Hindlimb muscle (tissue), 1 donor: ENCODE data around the gene NEBL. TPM values are rescaled to one million over a fixed set of nuclear protein-coding genes. Genes with fewer than 3 reads are reported as not detected.
A peak's percentile ranks its signal among the peaks of the same experiment; 100 is the strongest.

Experiments used
- DNase-seq: peaks from one replicate; pipeline ENCODE4 v3.0.0-alpha.2; 2013
- polyA plus RNA-seq: library from polyadenylated mRNA; unstranded; fragments of 120-200 nt; gene quantifications from one replicate; pipeline ENCODE4 v1.2.1, GENCODE V29; 2013; ENCODE audit not compliant: insufficient read length

Gene NEBL
- polyA plus RNA-seq, 1 donor, result 0.92 TPM

DNA sequence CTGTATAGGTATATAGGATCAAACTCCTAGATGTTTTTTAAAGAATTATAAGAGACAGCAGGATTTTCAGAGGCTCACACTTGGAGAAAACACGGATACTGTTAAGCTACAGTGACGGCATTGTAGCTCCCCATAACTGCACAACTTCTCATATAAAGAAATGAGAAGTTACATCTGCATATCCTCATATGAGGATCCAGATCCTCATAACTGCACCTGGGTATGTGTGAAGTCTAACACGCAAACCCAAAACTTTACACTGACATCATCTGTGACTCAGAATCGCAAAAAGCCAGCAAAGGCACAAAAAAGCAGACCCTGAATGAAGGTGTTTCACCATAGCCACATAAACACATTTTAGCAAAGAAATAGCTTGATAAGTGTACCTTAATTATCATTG is 34.1 kb downstream of the NEBL start:
- DNase-seq, result no peak

DNA sequence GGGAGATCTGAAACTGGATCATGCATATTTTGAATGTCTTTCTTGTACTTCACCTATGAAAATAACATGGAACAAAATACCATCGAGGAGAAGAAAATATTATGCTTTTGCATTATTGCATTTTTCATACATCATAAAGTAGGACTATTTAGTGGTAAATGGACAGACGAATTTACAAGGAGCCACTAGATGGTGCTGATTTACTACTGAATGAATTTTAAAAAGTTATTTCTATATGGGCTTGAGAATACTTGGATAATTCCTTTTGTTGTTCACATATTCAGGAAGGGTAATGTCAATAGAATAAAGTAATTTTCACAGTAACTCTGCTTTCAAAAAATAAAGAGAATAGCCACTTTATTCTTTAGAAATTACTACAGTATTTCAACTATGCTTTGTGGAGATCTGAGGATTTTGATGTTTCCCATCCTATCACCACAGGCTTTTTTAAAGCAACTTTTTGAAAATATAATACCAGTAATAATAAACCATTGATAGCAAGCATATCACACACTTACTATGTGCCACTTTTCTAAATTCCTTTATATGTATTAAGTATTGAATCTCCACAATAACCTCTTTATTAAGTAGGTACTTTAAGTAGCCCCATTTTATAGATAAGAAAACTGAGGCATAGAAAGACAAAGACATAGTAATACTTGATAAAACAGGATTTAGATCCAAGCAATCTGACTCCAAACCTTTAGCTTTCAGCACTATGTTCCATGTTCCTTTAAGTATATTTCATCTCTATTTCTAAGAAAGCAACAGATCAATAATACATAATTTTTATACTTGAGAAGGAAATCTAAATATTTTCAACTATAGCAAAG is 38.6 kb downstream of the NEBL start:
- peak; percentile 15 for DNase-seq

DNA sequence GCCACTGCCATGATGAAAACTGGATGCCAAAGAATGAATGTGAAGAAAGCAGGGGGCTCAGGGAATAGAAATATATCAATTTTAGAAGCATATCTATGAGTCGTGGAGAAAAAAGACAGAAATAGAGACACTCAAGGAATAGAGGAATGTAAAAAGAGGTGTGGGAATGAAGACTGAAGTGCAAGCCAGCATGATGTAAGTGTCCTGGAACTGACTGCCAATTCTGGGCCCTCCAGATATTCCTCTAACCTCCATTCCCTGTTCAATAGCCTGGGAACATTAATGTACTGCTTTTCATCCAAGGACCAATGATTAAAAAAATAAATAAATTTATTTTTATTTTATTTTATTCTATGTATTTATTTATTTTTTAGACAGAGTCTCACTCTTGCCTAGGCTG is 40.6 kb downstream of the NEBL start:
- DNase-seq, result no peak

DNA sequence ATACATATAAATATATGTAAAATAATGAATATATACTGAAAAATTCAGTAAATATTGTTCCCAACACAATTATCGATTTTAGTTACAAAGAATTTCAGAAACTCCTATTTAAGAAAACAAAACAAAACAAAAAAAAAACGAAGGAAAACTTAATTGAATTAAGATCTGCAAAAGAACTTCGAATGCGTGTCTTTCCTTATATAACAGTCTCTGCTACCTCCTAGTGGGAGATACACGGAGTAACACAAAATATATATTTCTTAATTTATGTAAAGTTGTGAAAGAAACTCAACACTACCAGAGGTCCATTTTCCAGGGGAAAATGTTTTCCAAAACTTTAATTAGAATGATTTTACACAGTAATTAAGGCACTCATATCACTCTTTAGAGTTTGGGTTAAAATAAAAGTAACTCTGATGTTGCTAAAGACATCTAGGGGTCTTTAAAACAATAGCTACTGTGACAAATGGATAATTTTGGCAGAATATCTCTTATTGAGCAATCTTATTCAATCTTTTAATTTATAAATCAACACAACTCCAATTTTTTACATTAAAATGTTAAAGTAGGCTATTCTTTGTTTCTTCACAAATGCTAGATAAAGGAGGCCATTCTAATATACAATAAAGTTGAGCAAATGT is 41.6 kb downstream of the NEBL start:
- DNase-seq, result peak; percentile 28

DNA sequence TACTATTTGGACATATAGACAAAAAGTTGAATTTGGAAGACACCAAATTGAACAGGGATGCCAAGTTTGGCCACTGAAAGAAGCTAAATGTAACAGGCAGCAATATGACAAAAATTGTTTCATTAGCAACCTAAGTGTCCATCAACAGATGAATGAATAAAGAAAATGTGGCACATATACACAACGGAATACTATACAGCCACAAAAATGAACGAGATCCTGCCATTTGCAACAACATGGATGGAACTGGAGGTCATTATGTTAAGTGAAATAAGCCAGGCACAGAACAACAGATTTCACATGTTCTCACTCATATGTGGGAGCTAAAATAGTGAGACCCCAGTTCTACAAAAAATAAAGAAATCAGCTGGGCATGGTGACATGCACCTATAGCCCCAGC is 43.8 kb downstream of the NEBL start:
- no peak for DNase-seq

DNA sequence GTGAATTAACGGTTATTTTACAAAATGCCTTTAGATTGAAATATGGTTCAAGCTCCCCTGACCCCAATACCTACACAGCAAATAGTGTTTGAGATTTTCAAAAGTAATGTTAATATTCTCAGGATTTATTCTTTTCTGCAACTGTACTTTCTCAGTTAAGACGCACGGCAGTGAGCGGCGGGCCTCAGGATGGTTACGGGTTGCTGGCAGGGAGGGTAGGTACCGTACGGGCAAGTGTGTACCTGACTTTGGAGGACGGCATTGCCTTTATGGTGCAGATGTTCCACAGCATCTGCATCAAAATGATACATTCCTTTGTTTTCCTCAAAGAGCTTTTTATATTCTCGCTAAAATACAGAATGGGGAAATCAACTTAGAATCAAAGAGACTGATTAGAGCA is 44.8 kb downstream of the NEBL start:
- no peak for DNase-seq

DNA sequence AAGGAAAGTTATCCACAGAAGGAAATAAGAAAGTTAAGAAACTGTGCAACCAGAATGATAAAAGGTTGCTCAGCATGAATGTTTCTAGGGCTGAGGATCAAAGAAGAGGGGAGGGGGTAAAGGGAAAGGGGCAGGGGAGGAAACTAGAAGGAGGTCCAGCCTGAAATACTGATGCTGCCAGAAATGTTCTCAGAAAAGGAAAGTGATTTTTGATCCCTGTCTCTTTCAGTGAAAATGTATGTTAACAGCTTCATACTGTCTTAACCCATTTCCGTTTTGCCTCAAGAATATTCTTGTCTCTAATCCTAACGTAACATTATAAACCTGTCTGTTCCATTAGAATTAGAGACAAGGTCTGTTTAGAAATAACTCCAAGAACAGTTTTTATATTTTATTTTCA is 49.6 kb downstream of the NEBL start:
- no peak for DNase-seq

DNA sequence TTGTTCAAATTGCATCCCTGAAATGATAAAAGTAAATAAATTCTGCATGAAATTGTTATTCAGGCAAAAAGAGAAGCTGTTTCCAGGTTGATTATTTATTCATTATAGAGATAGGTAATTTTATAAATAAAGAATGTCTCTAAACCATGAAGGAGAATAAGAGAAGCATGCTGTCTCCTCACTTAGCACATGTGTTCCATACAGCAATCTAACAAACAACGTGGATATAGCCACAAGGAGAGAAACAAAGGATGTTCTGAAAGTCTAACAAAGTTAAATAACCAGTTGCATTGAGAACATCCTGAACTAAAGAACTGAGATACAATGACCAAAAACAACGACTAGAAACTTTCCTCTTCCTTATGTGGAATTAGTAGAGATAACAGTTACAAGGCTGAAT is 50.8 kb downstream of the NEBL start:
- DNase-seq, result no peak

DNA sequence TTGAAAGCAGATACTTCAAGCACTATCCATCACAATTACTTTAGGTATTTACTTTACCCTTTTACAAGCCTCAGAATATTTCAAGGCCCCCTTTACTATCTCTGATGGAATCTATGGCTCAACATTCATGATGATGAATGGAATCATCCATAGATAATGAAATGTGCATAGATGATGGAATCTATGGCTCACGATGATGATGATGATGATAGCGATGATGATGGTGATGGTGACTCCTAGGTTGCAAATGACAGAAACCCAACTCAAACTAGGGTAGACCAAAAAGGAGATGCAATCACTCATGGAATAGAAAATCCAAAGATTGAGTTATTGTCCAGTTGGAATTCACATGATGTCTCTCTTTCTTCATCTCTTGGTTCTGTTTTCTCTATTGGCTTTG is 55.7 kb downstream of the NEBL start:
- DNase-seq, result no peak

DNA sequence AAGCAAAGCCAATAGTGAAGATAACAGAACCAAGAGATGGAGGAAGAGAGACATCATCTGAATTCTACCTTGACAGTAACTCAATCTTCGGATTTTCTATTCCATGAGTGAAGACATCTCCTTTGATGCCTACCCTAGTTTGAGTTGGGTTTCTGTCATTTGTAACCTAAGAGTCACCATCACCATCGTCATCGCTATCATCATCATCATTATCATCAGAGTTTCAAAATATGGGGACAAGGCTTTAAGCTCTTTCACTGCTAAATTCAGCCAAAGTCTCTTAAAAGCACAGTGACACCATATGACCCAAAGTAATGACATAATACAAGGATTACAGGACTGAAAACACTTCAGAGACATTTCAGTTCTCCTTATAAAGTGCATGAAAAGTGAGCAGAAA is 57.2 kb downstream of the NEBL start:
- DNase-seq, result no peak

DNA sequence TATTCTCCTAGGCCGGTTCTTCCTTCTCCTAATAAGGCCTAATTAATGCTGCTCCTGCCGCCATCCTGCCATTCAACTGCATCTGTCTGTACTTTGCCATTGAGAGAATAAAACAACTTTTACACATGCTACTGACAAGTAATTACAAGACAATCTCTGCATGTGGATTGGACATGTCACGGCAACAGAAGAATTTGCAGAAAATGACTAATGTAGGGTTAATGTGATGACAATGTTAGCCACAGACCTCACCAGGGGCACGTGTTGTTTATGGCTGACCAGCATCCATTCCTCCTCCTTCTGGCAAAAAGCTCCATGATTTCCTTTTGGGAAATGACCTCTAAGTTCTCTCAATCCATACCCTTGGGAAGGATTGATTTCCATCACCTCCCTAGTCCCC is 58.0 kb downstream of the NEBL start:
- DNase-seq, result no peak

DNA sequence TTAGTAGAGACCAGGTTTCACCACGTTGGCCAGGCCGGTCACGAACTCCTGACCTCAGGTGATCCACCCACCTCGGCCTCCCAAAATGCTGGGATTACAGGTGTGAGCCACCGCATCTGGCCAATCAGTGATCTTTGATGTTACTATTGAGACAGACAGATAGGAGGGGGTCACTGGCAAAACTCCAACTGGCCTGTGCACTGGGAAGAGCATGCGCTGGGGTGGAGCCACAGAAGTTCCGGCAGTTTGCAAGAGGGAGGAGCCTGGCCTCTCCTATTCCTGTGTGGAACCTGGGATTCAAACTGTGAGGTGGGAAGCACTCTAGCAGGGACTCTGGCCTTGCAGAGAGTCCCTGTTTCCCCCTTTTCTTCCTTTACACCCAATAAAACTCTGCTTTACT is 60.7 kb downstream of the NEBL start:
- DNase-seq, result no peak

DNA sequence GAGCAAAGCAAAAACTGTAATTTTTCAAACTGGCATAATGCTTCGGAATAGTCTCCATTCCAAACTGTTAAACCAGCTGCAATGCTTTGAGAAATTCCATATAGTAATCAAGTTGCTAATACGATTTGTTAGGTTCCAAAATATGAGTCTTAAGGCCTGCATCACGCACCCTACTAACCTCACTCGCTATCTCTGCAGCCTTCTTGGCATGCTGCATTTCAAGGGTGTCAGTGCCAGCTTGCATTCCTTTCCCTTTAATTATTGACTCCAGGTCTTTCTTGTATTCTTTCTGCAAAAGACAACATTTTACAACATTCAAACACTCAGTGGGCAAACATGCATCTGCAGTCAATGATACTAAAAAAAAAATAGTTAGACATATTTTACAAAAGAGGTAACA is 61.8 kb downstream of the NEBL start:
- no peak for DNase-seq

DNA sequence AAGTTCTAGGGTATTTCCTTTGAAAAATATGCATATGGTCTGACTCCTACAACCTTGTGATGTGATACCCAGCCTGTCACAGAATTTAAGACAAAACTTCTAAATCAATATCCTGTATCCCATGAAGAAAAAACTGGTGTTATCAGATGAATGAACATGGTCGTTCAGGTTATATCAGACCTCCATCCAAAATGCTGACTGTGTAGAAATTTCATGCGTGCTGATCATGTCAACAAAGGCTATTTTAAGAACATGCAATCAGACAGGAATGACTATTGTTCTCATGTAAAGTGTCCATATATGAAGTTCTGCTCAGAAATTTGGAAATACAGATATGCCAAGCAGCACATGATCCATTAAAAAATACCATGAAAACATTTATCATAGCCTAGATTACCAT is 62.3 kb downstream of the NEBL start:
- no peak for DNase-seq

DNA sequence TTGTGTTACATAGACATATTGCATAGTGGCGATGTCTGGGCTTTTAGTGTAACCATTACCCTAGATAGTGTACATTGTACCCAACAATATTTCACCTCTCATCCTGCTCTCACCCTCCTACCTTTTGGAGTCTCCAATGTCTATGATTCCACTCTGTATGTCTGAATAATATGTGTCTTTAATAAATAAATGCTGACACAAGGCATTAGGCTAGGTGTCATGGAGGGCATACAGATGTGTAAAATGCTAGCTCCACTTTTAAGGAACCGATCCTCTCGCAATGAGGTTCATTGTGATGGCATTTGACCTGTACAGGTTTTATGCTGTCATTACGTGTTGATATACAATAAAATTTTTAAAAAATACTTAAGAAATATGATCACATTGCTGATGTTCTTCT is 74.3 kb downstream of the NEBL start:
- no peak for DNase-seq

DNA sequence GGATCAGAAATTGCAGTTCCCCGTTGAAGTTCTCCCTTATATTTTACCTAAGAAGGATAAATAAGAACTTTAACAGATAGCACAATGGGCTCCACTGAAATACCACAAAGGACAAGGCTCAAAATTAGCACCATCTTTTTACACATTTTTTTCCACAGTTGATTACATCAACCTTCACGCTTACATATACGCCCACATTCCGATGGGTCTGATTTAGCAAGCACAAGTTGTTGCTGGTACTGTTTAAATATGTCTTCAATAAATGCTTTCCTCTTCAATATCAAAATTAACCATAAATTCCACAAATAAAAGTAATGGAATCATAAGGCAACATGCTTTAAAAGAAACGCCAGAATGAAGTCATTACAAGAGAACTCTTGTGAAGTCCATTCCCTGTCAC is 79.5 kb downstream of the NEBL start:
- DNase-seq, result no peak

DNA sequence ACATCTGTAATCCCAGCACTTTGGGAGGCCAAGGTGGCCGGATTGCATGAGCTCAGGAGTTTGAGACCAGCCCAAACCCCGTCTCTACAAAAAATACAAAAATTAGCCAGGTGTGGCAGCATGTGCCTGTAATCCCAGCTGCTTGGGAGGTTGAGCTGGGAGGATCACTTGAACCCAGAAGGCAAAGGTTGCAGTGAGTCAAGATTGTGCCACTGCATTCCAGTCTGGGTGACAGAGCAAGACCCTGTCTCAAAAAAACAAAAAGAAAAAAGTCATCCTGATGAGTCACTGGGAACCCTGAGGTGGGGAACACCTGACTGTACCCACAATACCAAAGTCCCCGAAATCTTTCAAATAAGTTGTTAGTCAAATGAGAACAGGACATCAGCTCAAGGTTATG is 80.0 kb downstream of the NEBL start:
- no peak for DNase-seq

DNA sequence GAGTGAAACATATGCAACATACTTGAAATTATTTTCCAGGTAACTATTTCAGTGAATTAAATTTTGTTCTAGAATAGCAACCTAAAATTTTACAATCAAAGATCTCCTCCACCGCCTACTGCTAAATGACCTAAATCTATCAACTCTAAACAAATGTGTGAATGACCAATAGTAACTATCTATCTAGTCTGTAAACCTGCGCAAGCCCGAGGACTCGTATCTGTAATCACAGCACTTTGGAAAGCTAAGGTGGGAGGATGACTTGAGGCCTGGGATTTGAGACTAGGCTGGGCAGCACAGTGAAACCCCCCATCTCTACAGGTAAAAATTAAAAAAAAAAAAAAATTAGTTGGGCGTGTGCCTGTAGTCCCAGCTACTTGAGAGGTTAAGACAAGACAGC is 83.0 kb downstream of the NEBL start:
- no peak for DNase-seq

DNA sequence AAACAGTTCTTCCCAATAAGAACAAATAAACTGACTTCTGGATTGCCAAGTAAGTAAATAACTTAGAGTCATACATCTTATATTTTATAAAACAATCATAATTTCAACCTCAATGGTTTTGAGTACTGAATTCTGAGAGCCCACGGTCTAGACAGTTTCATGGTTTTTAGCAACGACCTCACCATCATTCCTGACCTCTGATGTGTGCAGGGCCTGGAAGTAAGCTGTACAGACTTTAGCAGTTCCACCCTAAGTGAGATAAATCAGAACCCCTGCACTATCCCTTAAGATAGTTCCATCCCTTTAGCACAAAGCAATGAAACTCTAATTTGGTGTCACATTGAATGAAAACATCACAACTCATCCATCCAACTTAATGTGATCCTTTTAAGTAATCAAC is 86.0 kb downstream of the NEBL start:
- DNase-seq, result no peak

DNA sequence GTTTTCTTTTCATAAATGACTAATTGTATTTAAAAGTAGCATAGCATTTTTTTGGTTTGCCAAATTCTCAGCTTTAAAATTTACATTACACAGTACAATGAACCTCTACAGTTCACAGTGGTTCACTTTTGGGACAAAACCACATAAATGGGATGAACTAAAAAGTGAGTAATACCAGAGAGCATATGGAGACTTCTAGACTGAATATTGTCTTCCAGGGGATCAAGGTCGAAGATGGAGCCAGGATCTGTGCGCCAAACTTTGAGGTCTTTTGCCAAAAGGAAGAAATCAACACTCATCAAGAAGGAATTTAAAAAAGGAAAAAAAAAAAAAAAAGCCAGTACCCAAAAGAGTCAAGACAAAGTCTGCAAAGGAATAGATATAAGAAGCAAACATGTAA is 87.5 kb downstream of the NEBL start:
- no peak for DNase-seq

DNA sequence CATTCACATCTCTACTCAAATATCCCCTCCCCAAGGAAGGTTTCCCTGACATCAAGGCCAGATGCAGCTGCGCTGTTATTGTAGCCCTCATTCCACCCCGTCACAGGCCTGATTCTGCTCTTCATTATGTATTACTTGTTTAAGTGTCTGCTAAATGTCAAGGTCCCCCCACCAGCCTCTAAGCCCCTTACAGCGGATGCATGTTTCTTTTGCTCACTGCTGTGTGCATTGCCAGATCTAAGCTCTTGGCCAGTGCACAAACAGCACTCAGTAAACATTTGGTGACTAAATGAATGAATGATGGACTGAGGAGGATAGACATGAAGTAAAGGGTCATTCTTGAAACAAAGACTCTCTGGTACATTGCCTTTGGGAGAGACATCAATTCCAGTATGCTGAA is 90.6 kb downstream of the NEBL start:
- peak; percentile 4 for DNase-seq

DNA sequence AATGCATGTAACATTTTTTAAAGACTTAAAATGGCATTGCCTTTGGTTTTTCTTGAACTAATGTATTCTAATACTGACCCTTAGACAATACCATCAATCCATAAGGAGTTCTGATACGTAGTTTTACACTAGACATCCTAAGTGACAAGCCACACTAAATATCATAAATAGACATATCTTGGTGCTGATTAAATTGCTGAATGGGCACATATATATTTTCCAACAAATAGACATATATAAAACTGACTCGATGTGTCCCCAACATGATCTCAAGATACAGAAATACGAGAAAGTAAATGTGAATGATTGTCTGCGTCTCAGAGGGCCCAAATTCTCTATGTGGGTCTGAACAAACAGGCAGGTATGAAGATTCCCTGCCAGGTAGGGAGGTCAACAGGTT is 99.8 kb downstream of the NEBL start:
- DNase-seq, result no peak

DNA sequence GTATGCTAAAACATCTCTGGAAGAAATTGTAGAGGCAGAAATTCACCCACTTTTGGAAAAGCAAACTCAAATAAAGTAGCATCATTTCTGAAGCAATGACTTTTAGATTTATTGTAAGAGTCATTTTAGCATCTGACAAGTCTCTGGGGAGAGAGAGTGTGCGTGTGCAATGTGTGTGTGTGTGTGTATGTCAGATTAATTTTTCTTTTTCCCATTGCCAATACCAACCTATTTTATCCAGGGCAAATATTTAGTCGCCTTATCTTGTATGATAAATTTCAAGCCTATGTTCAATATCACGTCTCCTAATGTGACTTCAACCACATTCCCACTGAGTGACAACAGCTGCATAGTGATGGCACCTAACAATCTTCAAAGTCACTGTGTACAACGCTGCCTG is 101.7 kb downstream of the NEBL start:
- DNase-seq, result no peak

DNA sequence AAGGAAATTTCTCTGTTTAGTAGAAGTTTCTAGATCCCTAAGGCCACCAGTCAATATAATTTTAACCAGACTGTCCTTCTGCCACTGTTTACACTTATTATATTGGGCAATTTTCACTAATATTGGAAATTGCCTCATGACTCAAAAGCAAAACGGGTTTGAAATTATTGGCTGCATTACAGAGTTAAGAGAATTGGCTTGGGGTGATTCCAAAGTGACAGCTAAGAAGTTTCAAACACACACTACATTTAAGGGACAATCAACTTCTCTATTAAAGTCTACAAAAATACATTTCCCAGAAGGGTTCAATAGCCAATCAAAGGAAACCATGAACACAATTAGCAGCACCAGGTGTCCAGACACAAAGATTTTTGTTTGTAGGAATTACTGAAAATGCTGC is 111.9 kb downstream of the NEBL start:
- no peak for DNase-seq
